SK-N-SH treated with all-trans-retinoic acid at 6 μM for 48 hours (cell line): Measurements from ENCODE around the gene ETNPPL.

Experiments used
- CREB5 ChIP-seq: fragments of 250-450 bp; sonication (Bioruptor Pico); IDR thresholded peaks from 2 replicates; pipeline ENCODE4 v1.5.1; 2020; ENCODE audit warnings: low read depth, mild to moderate bottlenecking, moderate library complexity
- CSRNP3 ChIP-seq: fragments of 250-450 bp; sonication (Bioruptor Pico); IDR thresholded peaks from 2 replicates; pipeline ENCODE4 v1.5.1; 2021; ENCODE audit warnings: mild to moderate bottlenecking, moderate library complexity
- PATZ1 ChIP-seq: fragments of 250-450 bp; sonication (Bioruptor Pico); IDR thresholded peaks from 2 replicates; pipeline ENCODE4 v1.8.0; 2020; ENCODE audit warnings: mild to moderate bottlenecking, moderate library complexity, borderline replicate concordance
- PPARA ChIP-seq: fragments of 250-450 bp; sonication (Bioruptor Pico); IDR thresholded peaks from 2 replicates; pipeline ENCODE4 v1.5.0; 2020; ENCODE audit warnings: mild to moderate bottlenecking, borderline replicate concordance
- RARB ChIP-seq: fragments of 250-450 bp; sonication (Bioruptor Pico); IDR thresholded peaks from 2 replicates; pipeline ENCODE4 v1.8.0; 2021; ENCODE audit warnings: mild to moderate bottlenecking, moderate library complexity
- SNAI2 ChIP-seq: fragments of 250-450 bp; sonication (Bioruptor Pico); IDR thresholded peaks from 2 replicates; pipeline ENCODE4 v1.5.0; 2020; ENCODE audit warnings: mild to moderate bottlenecking, moderate library complexity
- TOX ChIP-seq: fragments of 250-450 bp; sonication (Bioruptor Pico); IDR thresholded peaks from 2 replicates; pipeline ENCODE4 v1.8.0; 2021; ENCODE audit warnings: mild to moderate bottlenecking, moderate library complexity, borderline replicate concordance
- TSHZ2 ChIP-seq: fragments of 250-450 bp; sonication (Bioruptor Pico); IDR thresholded peaks from 2 replicates; pipeline ENCODE4 v1.5.0; 2020; ENCODE audit warnings: mild to moderate bottlenecking, moderate library complexity
- ZFP3 ChIP-seq: fragments of 250-450 bp; sonication (Bioruptor Pico); IDR thresholded peaks from 2 replicates; pipeline ENCODE4 v1.5.0; 2020; ENCODE audit warnings: mild to moderate bottlenecking, moderate library complexity
- ZFP30 ChIP-seq: fragments of 450-650 bp; formaldehyde crosslinking; IDR thresholded peaks from 2 replicates; pipeline ENCODE4 v1.5.0; 2022; ENCODE audit warnings: mild to moderate bottlenecking, moderate library complexity
- ZNF565 ChIP-seq: fragments of 450-650 bp; formaldehyde crosslinking; conservative IDR thresholded peaks from 2 replicates; pipeline ENCODE4 v1.5.0; 2020; ENCODE audit warnings: low read depth, mild to moderate bottlenecking, moderate library complexity
- ZNF70 ChIP-seq: fragments of 450-650 bp; formaldehyde crosslinking; IDR thresholded peaks from 2 replicates; pipeline ENCODE4 v1.5.0; 2020; ENCODE audit warnings: mild to moderate bottlenecking, moderate library complexity
- ZNF8 ChIP-seq: fragments of 450-650 bp; formaldehyde crosslinking; IDR thresholded peaks from 2 replicates; pipeline ENCODE4 v1.5.0; 2020; ENCODE audit warnings: mild to moderate bottlenecking, moderate library complexity

- no peak for TF ChIP-seq ZFP30 (CRISPR knock-in tag)
- no peak for TF ChIP-seq SNAI2
- no peak for TF ChIP-seq CREB5 (CRISPR knock-in tag)
- no peak for TF ChIP-seq ZFP3 (CRISPR knock-in tag)
- no peak for TF ChIP-seq CSRNP3 (CRISPR knock-in tag)
- TF ChIP-seq PATZ1: no peak
- TF ChIP-seq PPARA (CRISPR knock-in tag): no peak
- no peak for TF ChIP-seq TOX
- no peak for TF ChIP-seq RARB (CRISPR knock-in tag)
- TF ChIP-seq ZNF70 (CRISPR knock-in tag): no peak
- TF ChIP-seq ZNF8 (CRISPR knock-in tag): no peak
- TF ChIP-seq TSHZ2 (CRISPR knock-in tag): no peak
- TF ChIP-seq ZNF565 (CRISPR knock-in tag): no peak
Observed at GRCh38 chr4:108783665-108784463, 21.0 kb upstream of the ETNPPL start.
